ACC112 (cell line): Measurements from ENCODE around the gene GPR137.

ENCODE experiments used
- H2AFZ ChIP-seq: fragments of 200-600 bp; sonication (generic); one replicate; pipeline ENCODE4 v1.6.0; 2017; ENCODE audit warnings: antibody characterized with exemption, low read length; ENCODE audit not compliant: unreplicated experiment
- H3K27ac ChIP-seq: fragments of 200-600 bp; sonication (generic); 2 replicates; pipeline ENCODE4 v1.5.1; 2014; ENCODE audit warnings: low read depth, mild to moderate bottlenecking, antibody characterized with exemption, low read length, moderate library complexity
- H3K27me3 ChIP-seq: fragments of 200-600 bp; sonication (generic); 2 replicates; pipeline ENCODE4 v1.6.1; 2014; ENCODE audit warnings: mild to moderate bottlenecking, antibody characterized with exemption, low read length, moderate library complexity, mixed read lengths; ENCODE audit not compliant: insufficient read depth
- H3K36me3 ChIP-seq: fragments of 200-600 bp; sonication (generic); 2 replicates; pipeline ENCODE4 v1.6.1; 2016; ENCODE audit warnings: mild to moderate bottlenecking, antibody characterized with exemption, low read length, moderate library complexity, mixed read lengths; ENCODE audit not compliant: insufficient read depth
- H3K4me1 ChIP-seq: fragments of 200-600 bp; sonication (generic); one replicate; pipeline ENCODE4 v1.6.1; 2016; ENCODE audit warnings: low read length, mixed read lengths; ENCODE audit not compliant: insufficient read depth, unreplicated experiment, control insufficient read depth
- H3K4me3 ChIP-seq: fragments of 200-600 bp; sonication (generic); 2 replicates; pipeline ENCODE4 v1.5.1; 2014; ENCODE audit warnings: mild to moderate bottlenecking, low read depth, low read length
- H3K79me2 ChIP-seq: fragments of 200-600 bp; sonication (generic); one replicate; pipeline ENCODE4 v1.6.0; 2016; ENCODE audit warnings: low read length; ENCODE audit not compliant: control insufficient read depth, unreplicated experiment, insufficient read depth

GPR137 gene

DNA sequence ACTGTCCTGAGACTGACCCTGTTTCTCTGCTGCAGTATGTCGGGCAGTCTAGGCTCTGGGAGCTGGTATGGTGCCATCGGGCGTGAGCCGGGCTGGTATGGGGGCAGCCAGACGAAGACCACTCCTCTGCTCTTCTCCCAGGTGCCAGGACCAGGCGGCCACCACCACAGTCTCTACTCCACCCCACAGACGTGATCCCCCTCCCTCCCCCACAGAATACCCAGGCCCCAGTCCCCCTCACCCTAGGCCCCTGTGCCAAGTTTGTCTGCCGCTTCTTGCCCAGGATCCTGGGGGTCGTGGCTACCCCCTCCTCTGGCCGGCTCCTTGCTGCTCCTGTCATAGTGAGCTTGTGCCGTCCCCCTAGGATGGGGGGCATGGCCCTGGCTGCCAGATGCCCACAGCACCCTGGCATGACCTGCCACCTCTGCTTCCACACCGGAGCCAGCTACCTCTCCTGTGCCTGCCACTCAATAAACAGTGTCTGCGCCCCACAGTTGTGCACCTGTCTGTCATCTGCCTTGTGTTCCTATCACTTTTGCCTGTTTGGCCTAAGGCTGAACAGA lies 3.4 kb downstream of the GPR137 start:
- H3K4me3 ChIP-seq: no peak overlapping the region
- no peaks in the 10 kb centered on the region for H3K4me1 ChIP-seq
- H3K79me2 ChIP-seq: peaks cover 2% of the 10 kb centered on the region
- no peak overlapping the region for H3K27ac ChIP-seq
- peaks cover 38% of the 10 kb centered on the region for H3K27me3 ChIP-seq
- no peaks in the 10 kb centered on the region for H3K36me3 ChIP-seq
- H2AFZ ChIP-seq: no peak overlapping the region

DNA sequence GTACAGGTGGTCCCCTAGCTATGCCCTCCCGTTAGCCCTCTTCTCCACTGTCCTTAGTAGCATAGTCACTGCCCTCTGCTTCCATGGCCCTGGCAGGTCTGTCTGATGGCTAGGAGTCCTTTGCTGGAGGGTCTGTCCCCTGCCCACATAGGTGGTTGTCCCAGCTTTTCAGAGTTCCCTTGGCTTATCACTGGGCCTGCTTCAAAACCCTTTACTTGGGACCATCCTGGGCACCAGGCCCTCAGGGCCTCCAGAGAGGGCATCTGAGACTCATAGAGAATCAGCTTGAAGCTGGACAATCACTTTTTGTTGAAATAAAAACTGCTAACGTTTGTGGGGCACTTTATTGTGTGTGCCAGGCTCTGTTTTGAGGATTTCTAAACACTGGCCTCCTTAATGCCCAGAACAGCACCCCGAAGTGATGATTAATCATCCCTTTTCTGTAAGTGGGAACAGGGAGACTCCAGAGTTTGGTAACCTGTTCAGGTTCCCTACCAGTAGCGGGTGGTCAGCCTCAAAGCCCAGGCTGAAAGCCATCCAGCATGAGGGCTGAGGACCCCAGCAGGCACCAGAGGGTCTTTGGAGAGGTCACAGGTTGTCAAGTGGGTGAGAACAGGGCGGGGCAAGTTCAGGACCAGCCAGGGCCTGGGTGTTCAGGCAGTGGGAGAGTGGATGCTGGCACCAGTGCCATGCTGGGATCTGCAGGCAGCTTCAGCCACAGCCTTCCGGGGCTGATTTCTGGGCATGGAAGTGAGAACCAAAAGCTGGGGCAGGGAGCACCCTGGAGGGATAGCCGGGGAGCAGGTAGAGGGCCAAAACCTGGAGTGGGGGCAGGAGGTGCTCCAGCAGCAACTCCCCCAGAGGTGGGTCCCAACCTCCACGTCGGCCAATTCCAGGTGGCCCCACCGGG lies 5.0 kb downstream of the GPR137 start:
- H2AFZ ChIP-seq: no peak overlapping the region
- no peaks in the 10 kb centered on the region for H3K36me3 ChIP-seq
- no peak overlapping the region for H3K27ac ChIP-seq
- no peak overlapping the region for H3K4me3 ChIP-seq
- no peaks in the 10 kb centered on the region for H3K4me1 ChIP-seq
- no peaks in the 10 kb centered on the region for H3K79me2 ChIP-seq
- H3K27me3 ChIP-seq: peaks cover 47% of the 10 kb centered on the region

DNA sequence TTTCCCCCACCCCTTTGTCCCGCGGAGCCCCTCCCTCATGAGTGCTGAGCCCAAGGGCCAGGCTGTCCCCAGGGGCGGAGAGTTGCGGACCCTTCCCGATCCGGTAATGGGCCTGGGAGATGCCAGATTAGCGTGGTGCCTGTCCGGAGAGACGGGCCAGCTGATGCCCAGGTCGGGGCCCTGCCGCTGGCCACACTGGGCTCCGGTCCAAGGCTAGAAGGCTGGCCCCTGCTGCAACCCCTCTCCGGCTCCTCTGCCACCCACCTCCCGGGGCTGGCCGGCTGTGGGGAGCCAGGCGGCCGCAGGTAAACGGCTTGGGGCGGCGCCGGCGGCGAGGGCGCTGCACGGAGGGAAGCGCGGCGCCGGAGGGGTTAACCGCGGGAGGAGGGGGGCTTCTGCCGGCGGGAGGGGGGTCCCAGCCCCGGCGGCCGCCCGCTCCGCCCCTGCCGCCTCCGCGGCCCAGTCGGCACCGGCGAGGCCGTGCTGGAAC lies 5.7 kb downstream of the GPR137 start, which contains the start of gene KCNK4:
Gene KCNK4 (plus strand): TSS at position 41 of the 490 bp plus-strand sequence. CDS start 1,717 bp downstream, outside the sequence.
- Histone ChIP-seq H3K4me3 (peak within 1 kb of the TSS; percentile 60; the same call in 1 of the 2 replicates), H2AFZ (no peak within 1 kb of the TSS), H3K27me3 (peaks cover 50% of the 10 kb centered on the region), H3K79me2 (no peaks in the 10 kb centered on the region), H3K27ac (no peak within 1 kb of the TSS), H3K4me1 (no peaks in the 10 kb centered on the region), H3K36me3 (no peaks in the 10 kb centered on the region)

DNA sequence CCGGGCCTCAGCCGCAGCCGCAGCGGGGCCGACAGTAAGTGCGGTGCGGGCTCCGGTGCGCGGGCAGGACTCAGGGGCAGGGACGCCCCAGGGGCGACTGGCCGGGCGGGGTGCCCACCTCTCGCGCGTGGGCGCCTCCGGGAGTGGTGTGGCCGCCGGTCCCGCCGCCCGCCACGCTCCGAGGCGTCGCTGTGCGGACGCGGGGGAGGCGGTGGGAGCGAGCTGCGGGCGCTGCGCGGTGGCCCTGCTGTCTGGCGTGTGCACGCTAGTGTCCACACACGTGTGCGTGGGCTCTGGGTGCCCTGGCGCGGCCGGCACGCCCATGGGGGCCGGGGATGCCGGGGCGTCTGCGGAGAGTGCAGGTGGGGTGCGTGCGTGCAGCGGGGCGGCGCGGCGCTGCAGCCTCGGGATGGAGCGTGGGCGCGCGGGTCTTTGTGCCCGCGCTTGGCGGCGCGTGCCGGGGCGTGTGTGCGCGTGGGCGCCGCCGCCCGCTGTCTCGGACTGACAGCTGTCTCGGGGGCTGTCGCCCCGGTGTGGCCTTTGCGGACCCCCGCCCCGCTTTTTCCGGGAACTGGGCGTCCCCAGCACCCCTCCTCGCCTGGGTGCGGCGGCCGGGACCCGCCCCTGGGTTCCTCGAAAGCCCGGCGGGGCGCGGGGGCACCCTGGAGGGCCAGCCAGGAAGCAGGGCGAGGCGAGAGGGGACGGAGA lies 6.3 kb downstream of the GPR137 start:
- Histone ChIP-seq H3K4me1 (no peaks in the 10 kb centered on the region), H3K36me3 (no peaks in the 10 kb centered on the region), H3K27ac (no peak overlapping the region), H3K27me3 (peaks cover 56% of the 10 kb centered on the region), H3K4me3 (peak overlapping the region; percentile 60; the same call in 1 of the 2 replicates), H3K79me2 (no peaks in the 10 kb centered on the region), H2AFZ (no peak overlapping the region)

DNA sequence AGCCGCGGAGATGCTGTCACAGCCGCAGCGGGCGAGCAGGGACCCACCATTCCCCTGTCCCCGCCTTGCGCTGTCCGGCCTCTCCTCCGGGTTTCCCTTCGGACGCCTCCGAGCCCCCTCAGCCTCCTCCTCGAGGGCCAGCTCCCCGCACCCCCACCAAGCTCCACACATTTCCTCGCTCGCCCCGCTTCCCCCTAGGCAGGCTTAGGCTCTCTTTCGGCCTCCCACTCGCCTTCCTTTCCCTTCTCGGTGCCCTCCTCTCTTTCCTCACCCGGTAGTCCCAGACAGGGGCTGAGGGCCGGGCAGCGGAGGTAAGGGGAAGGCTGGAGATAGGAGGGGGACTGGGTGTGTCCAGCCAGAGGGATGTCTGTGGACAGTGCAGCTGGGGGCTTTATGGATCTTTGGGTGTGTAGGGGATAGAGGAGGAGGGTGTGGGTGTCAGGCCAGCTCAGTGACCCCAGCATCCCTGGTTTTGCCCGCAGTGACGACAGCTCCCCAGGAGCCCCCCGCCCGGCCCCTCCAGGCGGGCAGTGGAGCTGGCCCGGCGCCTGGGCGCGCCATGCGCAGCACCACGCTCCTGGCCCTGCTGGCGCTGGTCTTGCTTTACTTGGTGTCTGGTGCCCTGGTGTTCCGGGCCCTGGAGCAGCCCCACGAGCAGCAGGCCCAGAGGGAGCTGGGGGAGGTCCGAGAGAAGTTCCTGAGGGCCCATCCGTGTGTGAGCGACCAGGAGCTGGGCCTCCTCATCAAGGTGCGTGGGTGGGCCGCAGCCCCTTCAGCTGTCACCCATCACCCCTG lies 7.0 kb downstream of the GPR137 start:
- Histone ChIP-seq H3K4me1 (no peaks in the 10 kb centered on the region), H3K4me3 (peak overlapping the region; percentile 60; the same call in 1 of the 2 replicates), H3K27ac (no peak overlapping the region), H3K79me2 (no peaks in the 10 kb centered on the region), H3K27me3 (peaks cover 63% of the 10 kb centered on the region), H2AFZ (no peak overlapping the region), H3K36me3 (no peaks in the 10 kb centered on the region)

DNA sequence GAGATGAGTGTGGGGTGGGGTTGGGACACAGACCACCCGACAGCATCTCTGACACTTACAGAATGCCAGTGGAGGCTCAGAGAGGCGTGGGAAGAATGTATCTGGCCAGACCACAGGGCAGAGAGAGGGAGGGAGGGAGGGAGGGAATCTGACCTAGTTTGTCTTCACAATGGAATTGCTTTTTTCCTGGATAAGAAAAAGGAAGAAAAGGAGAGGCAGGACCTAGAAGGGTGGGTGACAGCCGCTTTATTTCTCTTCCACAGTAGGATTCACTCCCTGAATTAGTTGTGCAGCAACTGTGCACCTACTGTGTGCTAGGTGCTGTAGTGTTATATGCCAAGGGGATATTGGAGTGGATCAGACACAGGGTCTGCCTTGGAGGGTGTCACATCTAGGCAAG lies 9.1 kb downstream of the GPR137 start:
- Histone ChIP-seq H3K27ac (no peak overlapping the region), H3K4me1 (peaks cover 1% of the 10 kb centered on the region), H3K4me3 (no peak overlapping the region), H2AFZ (no peak overlapping the region), H3K36me3 (no peaks in the 10 kb centered on the region), H3K27me3 (peaks cover 84% of the 10 kb centered on the region), H3K79me2 (no peaks in the 10 kb centered on the region)

DNA sequence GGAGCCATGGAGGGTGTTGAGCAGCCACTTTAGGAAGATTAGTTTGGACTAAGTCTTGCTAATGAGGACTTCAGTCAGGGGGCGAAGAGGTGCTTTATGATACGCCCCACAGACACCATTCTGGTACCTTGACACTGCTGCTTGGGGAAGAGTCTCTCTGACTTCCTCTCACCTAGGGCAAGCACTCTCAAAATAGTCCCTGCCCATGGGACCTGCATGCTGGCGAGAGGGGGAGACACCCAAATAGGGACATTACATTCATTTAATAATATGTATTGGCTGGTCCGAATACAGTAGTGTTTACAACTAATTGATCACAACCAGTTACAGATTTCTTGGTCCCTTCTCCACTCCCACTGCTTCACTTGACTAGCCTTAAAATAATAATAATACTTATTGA lies 10.1 kb downstream of the GPR137 start:
- Histone ChIP-seq H3K79me2 (no peaks in the 10 kb centered on the region), H3K4me3 (no peak overlapping the region), H3K4me1 (peaks cover 5% of the 10 kb centered on the region), H3K27ac (no peak overlapping the region), H3K36me3 (no peaks in the 10 kb centered on the region), H2AFZ (no peak overlapping the region), H3K27me3 (peaks cover 89% of the 10 kb centered on the region)

DNA sequence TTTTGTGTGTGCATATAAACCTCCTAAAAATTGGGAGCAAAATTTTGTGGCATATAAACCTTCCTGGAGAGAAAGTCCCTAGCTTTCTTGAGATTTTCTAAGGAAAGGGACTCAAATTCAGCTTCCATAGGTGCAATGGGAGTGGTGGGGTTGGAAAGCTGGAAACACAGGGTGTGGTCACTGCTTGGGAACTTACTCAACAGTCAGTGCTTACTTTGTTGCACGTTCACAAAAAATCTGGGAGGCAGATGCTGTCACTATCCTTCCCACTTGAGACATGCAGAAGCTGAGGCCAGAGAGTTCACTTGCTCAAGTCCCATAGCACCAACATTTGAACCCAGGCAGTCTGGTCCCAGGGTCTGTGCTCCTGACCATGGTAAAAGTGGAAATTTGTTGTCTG lies 10.6 kb downstream of the GPR137 start:
- H3K4me3 ChIP-seq: no peak overlapping the region
- peaks cover 85% of the 10 kb centered on the region for H3K27me3 ChIP-seq
- no peak overlapping the region for H3K27ac ChIP-seq
- no peaks in the 10 kb centered on the region for H3K36me3 ChIP-seq
- H3K4me1 ChIP-seq: peaks cover 5% of the 10 kb centered on the region
- H2AFZ ChIP-seq: no peak overlapping the region
- H3K79me2 ChIP-seq: no peaks in the 10 kb centered on the region

DNA sequence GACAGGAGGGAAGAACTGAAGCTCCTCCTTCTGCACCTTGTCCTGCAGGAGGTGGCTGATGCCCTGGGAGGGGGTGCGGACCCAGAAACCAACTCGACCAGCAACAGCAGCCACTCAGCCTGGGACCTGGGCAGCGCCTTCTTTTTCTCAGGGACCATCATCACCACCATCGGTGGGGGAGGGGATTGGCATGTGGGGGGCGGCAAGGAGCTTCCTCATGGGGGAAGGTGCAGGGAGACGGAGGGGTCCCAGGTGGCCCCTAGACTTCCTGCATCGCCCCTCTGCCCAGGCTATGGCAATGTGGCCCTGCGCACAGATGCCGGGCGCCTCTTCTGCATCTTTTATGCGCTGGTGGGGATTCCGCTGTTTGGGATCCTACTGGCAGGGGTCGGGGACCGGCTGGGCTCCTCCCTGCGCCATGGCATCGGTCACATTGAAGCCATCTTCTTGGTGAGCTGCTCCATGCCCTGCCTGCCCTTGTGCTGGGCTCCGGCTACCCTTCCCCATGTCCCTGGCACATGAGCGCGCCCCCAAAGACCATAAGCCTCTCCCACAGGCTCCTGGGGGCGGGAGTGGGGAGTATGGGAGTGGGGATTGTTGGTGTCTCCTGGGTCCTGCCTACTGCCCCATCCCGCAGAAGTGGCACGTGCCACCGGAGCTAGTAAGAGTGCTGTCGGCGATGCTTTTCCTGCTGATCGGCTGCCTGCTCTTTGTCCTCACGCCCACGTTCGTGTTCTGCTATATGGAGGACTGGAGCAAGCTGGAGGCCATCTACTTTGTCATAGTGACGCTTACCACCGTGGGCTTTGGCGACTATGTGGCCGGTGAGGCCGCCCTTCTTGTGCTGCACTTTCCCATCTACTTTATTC lies 11.4 kb downstream of the GPR137 start:
- H2AFZ ChIP-seq: no peak overlapping the region
- peaks cover 5% of the 10 kb centered on the region for H3K4me1 ChIP-seq
- H3K27me3 ChIP-seq: peaks cover 76% of the 10 kb centered on the region
- no peaks in the 10 kb centered on the region for H3K79me2 ChIP-seq
- no peaks in the 10 kb centered on the region for H3K36me3 ChIP-seq
- no peak overlapping the region for H3K27ac ChIP-seq
- H3K4me3 ChIP-seq: no peak overlapping the region
